ENCODE results near the gene DNER. TPM values are rescaled to one million over a fixed set of nuclear protein-coding genes. Genes with fewer than 3 reads are reported as not detected.

DNER gene
- total RNA-seq, 1 experiment from 2014 or later = 0.28 TPM

- BruUV-seq (replicated peaks) = no TSS peak
Observed at GRCh38 chr2:229582151-229582550, 132.2 kb downstream of the DNER start.

GRCh38 chr2:229578052-229578846 lies 136.1 kb downstream of the DNER start:
- no peak for DNase-seq
- ChIA-PET CTCF (no interaction called here), POLR2A (ENCODE audit: unreplicated experiment) (no interaction called here)
- Histone ChIP-seq H3K27me3 (ENCODE audit: insufficient read depth, low read depth) (no peaks in the 10 kb centered on the region), H3K4me2 (no peak overlapping the region), H2AFZ (no peak overlapping the region), H3K9me2 (ENCODE audit: insufficient read depth) (no peaks in the 10 kb centered on the region), H3F3A (ENCODE audit: insufficient read depth, low read depth) (no peaks in the 10 kb centered on the region), H3K36me3 (ENCODE audit: low read depth) (no peaks in the 10 kb centered on the region), H3K27ac (no peak overlapping the region), H3K9me3 (ENCODE audit: insufficient read depth, low read depth) (no peaks in the 10 kb centered on the region; the same call in 1 of the 2 replicates), H3K4me1 (replicated peaks; ENCODE audit: insufficient read depth) (no peaks in the 10 kb centered on the region), H3K79me2 (ENCODE audit: low read depth) (no peaks in the 10 kb centered on the region), H4K20me1 (ENCODE audit: insufficient read depth) (no peaks in the 10 kb centered on the region), H3K4me3 (no peak overlapping the region)
- TF ChIP-seq EZH2 (IDR thresholded peaks at IDR 0.05; ENCODE audit: low read depth) = no peak
- no peak for TF ChIP-seq CTCF (conservative IDR thresholded peaks at IDR 0.05)
- no TSS peak for BruUV-seq (replicated peaks)
- intact Hi-C loops (cut with micrococcal nuclease; ENCODE audit: unreplicated experiment) = no loop called here

More at GRCh38 chr2:229582151-229582550, 132.2 kb downstream of the DNER start:
- Histone ChIP-seq H4K20me1 (ENCODE audit: insufficient read depth) (no peaks in the 10 kb centered on the region), H3F3A (ENCODE audit: insufficient read depth, low read depth) (peaks cover 13% of the 10 kb centered on the region; the same call in 1 of the 2 replicates), H3K4me3 (no peak overlapping the region), H3K27ac (no peak overlapping the region), H3K79me2 (ENCODE audit: low read depth) (no peaks in the 10 kb centered on the region), H3K27me3 (ENCODE audit: insufficient read depth, low read depth) (no peaks in the 10 kb centered on the region), H3K4me2 (no peak overlapping the region), H3K9me3 (ENCODE audit: insufficient read depth, low read depth) (no peaks in the 10 kb centered on the region), H3K9me2 (ENCODE audit: insufficient read depth) (no peaks in the 10 kb centered on the region), H2AFZ (no peak overlapping the region), H3K36me3 (ENCODE audit: low read depth) (no peaks in the 10 kb centered on the region), H3K4me1 (replicated peaks; ENCODE audit: insufficient read depth) (peaks cover 11% of the 10 kb centered on the region)
- no peak for TF ChIP-seq EZH2 (IDR thresholded peaks at IDR 0.05; ENCODE audit: low read depth)
- DNase-seq = no peak
- ChIA-PET CTCF (no interaction called here), POLR2A (ENCODE audit: unreplicated experiment) (no interaction called here)
- intact Hi-C loops (cut with micrococcal nuclease; ENCODE audit: unreplicated experiment) = loop anchor here (10.0 kb wide), 2 partner anchors 133 to 1687 kb away; partner anchors contain the start of gene DNER

GRCh38 chr2:229575569-229576315 lies 138.6 kb downstream of the DNER start:
- BruUV-seq (replicated peaks) = no TSS peak
- ChIA-PET POLR2A (ENCODE audit: unreplicated experiment) (no interaction called here), CTCF (no interaction called here)
- DNase-seq = no peak
- Histone ChIP-seq H3K27me3 (ENCODE audit: insufficient read depth, low read depth) (no peaks in the 10 kb centered on the region), H3K27ac (no peak overlapping the region), H3K4me3 (no peak overlapping the region), H3K4me2 (no peak overlapping the region), H4K20me1 (ENCODE audit: insufficient read depth) (no peaks in the 10 kb centered on the region), H2AFZ (no peak overlapping the region), H3K9me2 (ENCODE audit: insufficient read depth) (no peaks in the 10 kb centered on the region), H3K36me3 (ENCODE audit: low read depth) (no peaks in the 10 kb centered on the region), H3K4me1 (replicated peaks; ENCODE audit: insufficient read depth) (no peaks in the 10 kb centered on the region), H3F3A (ENCODE audit: insufficient read depth, low read depth) (no peaks in the 10 kb centered on the region), H3K79me2 (ENCODE audit: low read depth) (no peaks in the 10 kb centered on the region), H3K9me3 (ENCODE audit: insufficient read depth, low read depth) (no peaks in the 10 kb centered on the region; the same call in 1 of the 2 replicates)
- TF ChIP-seq EZH2 (IDR thresholded peaks at IDR 0.05; ENCODE audit: low read depth) (no peak), CTCF (conservative IDR thresholded peaks at IDR 0.05) (no peak)
- intact Hi-C loops (cut with micrococcal nuclease; ENCODE audit: unreplicated experiment) = no loop called here
